HG02884 (cell line): ENCODE data around the gene WIPI1.
"Not testable (repeated sequence)": the region's sequence is repeated elsewhere in the genome, so short reads cannot be mapped to it uniquely, and the experiment has no call there.

Source experiments
- ATAC-seq: cut with Tn5 transposase; IDR thresholded peaks from one replicate; pipeline ENCODE4 v1.9.1; 2021; ENCODE audit warnings: mild to moderate bottlenecking, moderate library complexity; ENCODE audit not compliant: unreplicated experiment

WIPI1 gene

DNA sequence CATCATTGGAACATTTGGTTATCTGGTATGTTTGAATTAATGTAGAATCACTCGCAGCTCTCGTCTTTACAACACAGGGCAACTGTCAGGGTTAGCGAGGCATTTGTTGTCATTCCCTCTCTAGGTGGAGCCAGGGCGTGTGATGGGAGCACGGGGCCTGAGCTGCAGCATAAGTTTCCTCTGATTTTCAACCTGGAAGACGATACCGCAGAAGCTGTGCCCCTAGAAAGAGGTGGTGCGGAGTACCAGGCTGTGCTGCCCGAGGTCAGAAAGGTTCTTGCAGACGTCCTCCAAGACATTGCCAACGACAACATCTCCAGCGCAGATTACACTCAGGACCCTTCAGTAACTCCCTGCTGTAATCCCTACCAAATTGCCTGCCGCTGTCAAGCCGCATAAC lies 37.2 kb downstream of the WIPI1 start:
- ATAC-seq, result no peak

DNA sequence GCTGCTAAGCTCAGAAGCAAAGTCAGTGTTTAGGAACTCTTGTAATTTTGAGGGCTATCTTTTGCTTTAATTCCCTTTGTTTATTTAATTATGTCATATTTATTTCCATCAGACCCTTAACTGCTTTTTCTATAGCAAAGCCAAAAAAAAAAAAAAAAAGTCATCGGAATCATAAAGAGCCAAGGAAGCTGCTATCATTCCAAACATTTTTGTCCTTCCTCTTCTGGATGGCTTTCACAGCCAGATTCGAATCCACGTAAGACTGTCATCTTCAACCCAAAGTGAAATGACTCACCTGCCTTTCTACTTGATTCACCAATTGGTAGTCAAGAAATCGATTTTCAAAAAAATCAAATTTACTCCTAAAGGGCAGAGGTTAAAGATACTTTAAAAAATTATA lies 38.4 kb downstream of the WIPI1 start:
- no peak for ATAC-seq

DNA sequence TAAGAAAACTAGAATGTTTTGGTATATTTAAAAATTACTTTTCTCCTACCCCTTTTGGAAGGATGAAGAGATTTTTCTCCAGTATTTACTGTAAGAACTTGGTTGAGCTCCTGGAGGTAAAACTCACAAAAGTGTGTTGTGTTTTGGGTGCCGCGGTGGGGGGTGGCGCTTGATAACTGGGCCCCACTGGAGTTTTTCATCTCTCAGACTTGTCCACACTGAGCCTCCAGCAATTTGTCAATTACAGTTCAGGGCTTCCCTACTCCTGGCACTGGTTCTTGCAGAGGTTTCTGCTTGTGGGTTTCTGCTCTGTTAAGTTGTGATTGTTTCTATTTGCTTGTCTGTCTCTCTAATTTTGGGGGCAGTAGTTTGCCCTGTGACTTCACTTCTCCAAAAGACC lies 40.0 kb downstream of the WIPI1 start:
- ATAC-seq, result no peak

DNA sequence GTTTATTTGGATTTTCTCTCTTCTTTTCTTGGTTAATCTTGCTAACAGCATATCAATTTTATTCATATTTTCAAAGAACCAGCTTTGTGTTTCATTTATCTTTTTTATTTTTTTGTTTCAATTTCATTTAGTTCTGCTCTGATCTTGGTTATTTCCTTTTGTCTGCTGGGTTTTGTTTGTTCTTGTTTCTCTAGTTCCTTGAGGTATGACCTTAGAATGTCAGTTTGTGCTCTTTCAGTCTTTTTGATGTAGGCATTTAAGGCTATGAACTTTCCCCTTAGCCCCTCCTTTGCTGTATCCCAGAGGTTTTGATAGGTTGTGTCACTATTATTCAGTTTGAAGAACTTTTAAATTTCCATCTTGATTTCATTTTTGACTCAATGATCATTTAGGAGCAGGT lies 42.4 kb downstream of the WIPI1 start:
- not testable (repeated sequence) for ATAC-seq

DNA sequence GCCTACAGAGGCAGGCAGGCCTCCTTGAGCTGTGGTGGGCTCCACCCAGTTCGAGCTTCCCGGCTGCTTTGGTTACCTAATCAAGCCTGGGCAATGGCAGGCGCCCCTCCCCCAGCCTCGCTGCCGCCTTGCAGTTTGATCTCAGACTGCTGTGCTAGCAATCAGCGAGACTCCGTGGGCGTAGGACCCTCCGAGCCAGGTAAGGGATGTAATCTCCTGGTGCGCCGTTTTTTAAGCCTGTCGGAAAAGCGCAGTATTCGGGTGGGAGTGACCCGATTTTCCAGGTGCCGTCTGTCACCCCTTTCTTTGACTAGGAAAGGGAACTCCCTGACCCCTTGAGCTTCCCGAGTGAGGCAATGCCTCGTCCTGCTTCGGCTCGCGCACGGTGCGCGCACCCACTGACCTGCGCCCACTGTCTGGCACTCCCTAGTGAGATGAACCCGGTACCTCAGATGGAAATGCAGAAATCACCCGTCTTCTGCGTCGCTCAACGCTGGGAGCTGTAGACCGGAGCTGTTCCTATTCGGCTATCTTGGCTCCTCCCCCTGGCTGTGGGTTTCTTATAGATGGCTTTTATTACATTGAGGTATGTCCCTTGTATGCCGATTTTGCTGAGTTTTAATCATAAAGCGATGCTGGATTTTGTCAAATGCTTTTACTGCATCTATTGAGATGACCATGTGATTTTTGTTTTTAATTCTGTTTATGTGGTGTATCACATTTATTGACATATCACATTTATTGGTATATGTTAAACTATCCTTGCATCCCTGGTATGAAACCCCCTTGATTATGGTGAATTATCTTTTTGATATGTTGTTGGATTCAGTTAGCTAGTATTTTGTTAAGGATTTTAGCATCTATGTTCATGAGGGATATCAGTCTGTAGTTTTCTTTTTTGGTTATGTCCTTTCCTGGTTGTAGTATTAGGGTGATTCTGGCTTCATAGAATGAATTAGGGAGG lies 43.4 kb downstream of the WIPI1 start:
- not testable (repeated sequence) for ATAC-seq

DNA sequence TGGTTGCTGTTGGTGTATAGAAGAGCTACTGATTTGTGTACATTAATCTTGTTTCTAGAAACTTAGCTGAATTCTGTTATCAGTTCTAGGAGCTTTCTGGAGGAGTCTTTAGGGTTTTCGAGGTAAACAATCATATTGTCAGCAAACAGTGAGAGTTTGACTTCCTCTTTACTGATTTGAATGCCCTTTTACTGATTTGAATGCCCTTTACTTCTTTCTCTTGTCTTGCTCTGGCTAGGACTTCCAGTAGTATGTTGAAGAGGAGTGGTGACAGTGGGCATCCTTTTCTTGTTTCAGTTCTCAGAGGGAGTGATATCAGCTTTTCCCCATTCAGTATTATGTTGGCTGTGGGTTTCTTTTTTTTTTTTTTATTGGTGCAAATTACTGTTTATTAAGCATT lies 49.6 kb downstream of the WIPI1 start:
- not testable (repeated sequence) for ATAC-seq

DNA sequence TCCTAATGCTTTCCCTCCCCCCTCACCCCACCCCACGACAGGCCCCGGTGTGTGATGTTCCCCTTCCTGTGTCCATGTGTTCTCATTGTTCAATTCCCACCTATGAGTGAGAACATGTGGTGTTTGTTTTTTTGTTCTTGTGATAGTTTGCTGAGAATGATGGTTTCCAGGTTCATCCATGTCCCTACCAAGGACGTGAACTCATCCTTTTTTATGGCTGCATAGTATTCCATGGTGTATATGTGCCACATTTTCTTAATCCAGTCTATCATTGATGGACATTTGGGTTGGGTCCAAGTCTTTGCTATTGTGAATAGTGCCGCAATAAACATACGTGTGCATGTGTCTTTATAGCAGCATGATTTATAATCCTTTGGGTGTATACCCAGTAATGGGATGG lies 53.5 kb downstream of the WIPI1 start:
- ATAC-seq, result not testable (repeated sequence)

DNA sequence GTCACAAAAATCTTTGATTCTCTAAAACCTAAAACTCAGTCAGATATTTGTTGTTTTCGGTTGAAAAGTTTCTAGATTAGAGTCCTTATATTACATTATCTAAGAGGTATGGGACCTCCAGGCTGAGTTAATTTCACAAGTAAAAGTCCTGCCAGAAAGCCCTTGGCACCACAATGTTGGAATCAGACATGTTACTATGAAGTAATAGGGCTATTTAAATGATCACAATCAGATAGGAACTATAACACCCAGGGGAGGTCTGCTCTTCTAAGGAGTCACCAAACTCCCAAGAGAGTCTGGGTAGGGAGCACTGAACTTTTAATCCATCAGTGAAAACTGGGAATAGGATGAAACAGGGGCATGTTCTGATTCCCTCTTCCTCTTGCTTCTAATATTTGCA lies 54.2 kb downstream of the WIPI1 start:
- ATAC-seq, result no peak

DNA sequence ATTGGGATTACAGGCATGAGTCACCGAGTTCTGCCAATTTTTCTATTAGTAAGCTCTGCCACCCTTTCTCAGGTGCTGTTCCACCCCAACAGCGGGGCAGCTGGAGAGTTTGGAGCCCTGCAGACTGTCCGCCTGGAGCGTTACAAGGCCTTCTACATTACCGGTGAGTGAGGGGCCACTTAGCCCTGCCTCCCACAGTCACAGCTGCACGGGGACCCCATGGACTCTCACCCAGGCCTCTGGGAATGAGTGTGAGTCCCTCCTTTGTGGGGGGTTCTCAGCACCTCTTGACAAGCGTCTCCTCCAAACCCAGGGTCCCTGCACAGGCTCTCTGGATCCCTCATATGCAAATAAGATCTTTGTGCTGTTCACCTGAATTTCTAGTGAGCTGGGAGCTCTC lies 56.0 kb downstream of the WIPI1 start:
- no peak for ATAC-seq

DNA sequence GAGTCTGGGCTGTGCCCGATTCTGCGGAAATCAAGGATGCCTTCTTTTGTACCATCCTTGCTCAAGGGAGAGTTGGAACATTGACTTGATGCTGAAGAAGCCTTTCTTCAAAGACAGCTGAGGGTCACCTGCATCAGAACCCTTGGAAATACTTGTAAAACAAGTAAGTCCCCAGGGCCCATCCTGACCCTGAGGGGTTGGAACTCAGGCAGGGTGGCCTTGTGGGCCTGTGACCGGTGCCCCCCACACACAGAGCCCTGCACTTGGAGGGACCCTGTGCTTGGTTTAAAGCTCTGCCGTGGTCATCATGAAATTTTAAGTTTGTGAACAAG lies 56.9 kb downstream of the WIPI1 start:
- no peak for ATAC-seq

DNA sequence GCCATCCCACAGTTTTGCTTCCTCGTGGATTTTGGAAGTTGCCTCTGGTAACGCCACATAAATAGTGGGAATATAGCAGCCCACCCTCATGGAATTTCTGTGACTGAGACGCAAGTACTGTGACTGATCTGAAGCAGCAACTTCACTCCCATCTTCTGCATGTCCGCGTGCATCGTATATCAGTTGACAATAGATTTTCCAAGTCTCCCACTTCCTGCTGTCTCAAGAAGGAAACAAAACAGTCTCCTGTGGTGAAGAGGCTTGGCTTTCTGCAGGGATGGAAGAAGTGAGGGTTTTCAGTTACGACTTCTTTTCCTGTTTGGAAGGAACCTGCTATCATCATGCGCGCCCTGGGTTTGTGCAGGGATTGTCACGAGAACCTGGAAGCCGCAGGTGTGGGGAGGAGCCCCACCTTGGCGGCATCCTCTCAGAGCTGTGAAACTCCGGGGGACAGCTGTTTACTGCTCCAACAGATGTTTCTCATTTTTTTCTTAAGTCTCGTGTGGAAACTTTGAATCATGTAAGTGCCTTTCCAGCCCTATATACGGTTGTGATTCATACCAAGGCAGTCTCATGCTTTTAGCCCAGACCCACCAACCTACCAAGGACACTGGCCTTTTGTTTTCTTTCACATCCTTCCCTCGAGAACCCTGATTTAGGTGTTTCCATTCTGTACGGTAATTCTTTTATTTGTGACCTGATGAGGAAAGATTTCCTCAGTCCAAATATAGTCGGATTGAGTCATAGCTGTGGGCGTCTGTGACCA lies 57.5 kb downstream of the WIPI1 start:
- ATAC-seq, result no peak

DNA sequence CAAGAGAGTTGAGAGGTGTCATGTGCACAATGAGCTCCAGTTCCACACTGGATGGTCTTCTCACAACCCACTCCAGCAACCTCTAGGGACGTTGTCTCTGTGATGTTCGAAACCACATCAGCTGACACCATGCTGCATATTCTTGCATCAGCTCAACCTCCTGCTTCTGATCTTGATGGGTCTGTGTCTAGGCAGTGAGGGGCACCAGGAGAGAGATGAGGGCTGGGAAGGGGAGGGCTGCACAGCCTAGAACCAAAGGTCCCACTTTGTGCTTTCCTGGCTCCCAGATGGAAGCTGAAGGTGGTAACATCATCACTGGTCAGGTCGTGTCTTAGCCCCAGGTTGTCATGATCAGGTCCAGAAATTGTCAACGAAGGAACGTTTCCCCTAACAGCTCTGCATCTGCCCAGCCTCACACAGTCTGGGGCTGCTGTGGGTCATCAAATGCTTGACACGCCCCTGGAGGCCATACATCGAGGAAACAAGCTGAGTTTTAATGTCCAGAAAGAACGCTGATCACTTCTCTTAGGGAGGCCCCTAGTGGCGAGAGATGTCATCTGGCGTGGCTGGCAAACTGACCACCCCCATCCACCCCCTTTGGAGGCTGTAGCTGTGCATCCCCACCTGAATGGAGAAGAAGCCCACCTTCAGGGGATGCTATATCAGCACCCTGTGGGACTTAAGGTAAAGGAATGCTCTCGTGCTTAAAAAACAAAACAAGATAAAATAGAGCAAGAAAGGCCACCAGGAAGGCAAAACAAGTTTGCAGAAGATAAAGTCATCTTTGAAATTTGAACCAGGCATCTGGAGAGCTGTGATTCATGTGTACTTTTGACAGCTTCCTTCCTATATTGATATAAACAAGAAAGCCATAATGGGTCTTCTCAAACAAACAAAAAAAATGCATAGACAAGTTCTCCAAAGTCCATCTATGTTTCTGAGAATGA lies 58.3 kb downstream of the WIPI1 start:
- ATAC-seq, result no peak

DNA sequence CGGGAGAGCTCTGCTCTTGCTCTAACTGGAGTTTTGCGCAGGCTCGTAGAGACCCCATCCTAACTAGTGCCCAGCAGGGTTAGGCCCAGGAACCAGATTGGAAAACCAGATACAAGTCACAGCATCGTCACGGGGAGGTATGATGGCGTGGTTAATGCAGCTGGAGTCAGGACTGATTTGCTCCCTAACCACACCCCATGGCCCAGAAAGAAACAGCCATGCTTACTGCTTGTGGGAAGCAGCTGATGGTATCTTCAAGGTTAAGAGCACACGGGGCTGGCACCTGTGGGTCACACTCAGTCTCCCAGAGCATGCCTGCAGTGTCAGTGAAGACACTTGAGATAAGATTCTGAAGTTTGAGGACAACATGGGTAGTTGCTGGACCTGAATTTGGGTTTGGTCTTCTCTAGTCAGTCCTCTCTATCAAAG lies 60.2 kb downstream of the WIPI1 start:
- ATAC-seq, result no peak

DNA sequence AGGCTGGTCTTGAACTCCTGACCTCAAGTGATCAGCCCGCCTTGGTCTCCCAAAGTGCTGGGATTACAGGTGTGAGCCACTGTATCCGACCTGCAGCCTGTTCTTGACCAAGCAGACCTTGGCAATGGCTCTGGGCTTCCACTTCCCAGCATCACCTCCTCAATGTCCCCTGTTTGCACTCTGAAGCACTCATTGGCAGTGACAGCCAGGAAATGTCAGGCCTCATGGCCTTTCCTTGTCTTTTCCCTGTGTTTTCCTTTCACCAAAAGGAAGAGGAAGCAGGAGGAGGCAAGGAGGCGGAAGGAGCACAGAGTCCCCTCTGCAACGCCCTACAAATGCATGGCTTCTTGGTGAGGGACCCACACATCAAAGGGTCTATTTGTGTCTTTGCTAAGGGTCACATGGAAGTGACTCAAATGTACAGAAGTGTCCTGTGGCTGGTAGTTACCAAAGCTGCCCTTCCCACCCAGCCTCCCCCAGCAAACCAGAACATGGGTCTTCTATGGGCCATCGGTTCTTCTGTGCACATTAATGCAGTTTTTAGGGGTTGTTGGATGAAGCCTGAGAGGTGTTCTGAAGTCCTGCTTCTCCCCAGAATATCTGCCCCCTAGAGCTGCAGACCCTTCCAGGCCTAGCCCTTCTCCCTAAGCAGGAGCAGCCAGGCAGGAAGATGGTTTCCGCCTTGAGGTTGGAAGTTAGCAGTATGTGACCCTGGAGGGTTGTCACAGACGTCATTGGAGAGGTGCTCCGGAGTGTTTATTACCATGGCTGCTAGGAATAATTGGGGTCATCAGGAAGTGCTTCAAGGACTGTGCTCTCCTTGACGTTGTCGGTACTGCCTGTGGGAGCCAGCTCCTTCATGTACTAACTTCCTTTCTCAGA lies 60.8 kb downstream of the WIPI1 start:
- ATAC-seq, result no peak

DNA sequence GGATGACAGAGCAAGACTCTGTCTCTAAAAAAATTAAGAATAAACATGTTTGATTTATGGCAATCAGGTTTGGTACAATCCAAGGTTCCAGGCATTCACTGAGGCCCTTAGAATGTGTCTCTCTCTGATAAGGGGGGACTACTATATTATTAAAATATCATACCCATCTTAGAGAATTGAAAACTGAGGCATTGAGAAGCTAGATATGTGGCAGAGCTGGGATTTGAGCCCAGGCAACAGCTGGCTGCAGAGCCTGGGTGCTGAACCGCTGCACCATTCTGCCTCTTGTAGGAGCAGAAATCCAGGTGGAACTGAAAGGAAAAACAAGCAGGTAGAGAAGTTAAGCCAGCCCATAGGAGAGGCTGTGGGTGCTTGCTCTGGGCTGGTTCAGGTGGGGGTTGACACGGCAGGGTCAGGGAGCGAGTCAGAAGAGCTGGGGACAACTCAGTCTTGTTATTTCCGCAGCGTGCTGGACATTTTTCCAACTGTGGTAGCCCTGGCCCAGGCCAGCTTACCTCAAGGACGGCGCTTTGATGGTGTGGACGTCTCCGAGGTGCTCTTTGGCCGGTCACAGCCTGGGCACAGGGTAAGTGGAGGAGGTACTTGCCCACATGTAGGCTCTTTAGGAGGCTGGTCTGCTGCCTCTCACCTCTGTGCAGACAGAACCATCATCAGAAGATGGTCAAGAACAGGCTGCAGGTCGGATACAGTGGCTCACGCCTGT lies 62.5 kb downstream of the WIPI1 start:
- no peak for ATAC-seq

DNA sequence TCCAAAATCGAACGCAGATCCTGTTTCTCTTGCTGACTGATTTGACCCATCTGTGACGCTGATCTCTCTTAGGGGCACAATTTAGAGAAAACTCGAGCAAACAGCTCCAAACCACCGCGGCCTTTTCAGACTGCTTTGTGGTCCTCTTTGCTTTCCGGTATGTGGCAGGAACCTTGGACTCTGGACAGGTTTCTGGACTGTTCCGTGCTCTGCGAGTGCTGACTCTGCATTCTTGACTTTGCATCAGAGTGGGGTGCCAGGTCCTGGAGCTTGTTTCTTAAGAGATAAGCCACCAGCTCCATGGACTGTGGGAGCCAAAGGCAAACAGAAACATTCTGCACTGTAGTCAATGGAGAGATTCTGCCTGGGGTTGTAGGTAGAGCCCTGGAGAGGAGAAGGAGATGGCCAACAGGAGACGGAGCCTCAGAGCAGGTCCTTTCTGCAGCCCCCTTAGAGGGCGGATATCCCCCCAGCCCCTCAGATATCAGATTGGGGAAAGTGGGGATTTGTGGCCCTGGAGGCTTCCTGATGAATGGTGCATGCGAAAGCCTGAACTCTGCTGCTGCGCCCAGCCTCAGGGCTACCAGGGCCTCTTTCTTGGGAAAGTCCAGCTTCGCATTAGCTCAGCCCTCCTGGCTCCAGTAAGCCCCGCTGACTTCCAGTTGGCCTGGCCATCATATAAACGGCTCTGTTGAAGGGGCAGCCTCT lies 65.6 kb downstream of the WIPI1 start:
- no peak for ATAC-seq

DNA sequence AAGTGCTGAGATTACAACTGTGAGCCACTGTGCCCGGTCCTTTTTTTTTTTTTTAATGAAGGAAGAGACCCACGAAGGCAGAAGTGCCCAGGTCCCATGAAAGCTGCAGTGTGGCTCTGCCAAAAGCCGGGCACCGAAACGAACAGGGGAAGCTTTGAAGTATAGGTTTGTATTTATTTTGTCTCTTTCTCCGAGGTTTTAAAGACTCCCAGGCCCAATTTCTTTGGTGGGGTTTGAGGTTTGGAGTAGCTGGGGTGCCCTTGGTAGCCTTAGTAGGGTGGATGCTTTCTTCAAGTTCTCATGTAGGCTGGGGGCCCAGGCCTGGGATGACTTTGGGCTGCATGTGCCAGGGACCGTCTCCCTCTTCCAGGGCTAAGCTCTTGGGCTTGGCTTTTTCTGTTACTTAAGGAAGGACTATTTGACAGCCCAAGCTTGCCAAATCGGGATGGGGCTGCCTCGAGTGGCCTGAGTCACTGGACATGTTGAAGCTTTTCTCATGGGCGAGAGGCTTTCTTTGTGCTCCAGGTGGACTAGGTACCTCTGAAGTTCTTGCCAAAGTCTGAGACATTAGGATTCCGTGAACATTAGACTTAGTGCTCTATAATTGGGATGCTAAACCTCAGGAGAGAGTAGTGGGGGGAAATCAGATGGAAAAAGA lies 66.3 kb downstream of the WIPI1 start:
- ATAC-seq, result no peak

DNA sequence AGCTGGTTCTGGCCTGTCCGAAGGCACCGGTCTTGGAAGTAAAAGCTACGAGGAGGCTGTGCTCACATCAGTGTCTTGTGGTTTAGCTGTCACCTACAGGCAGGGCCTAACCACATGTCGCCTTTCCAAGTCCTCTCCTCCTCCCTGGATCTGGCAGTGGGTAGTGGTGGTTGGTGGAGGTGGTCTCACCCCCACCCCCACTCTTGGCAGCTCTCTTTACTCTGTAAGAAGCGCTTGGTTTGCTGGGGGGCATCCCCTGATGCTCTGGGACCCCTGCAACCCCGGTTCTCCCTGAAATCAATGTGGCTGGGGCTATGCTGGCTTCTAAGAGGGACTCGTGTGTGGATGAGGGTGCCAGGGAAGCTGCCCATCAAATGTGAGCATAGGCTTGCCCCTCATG lies 68.3 kb downstream of the WIPI1 start:
- ATAC-seq, result no peak
